HG03066 (cell line): ENCODE measurements around the gene CMTR1.

Experiments
- ATAC-seq: cut with Tn5 transposase; IDR thresholded peaks from one replicate; pipeline ENCODE4 v1.9.1; 2021; ENCODE audit warnings: low read depth; ENCODE audit not compliant: unreplicated experiment

Gene CMTR1

DNA sequence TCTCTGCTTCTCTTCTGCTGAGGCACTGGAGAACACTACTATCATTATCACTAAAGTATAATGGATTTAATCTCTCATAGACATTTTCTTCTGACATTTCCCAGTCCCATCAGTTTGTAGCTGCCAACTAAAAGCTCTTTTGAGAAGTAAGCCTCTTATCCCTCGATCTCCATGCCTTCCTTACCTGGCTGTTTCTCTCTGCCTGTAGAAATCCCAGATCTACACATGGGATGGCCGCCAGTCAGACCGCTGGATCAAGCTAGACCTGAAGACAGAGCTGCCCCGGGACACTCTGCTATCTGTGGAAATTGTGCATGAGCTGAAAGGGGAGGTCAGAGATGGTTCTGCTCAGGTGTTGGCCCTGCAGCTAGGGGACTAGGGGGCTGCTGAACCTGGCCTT lies 41.3 kb downstream of the CMTR1 start:
- no peak for ATAC-seq

DNA sequence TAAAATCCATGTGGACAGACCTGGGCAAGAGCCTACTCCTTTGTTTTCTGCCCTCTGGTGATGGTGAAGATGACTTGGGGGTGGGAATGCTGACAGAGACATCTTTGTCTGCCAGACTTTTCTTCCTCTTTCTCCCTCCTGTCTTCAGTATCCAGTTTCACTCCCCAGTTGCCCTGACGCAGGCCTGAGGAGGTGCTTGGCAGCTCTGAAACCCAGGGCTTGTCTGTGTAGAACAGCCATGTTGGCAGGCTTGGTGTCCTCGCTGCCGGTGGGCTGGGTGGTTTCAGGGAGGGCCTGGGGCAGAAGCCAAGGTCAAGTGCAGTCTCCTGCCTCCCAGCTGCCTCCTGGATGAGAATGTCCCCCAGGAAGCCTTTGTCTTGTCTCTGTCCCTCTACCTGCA lies 44.2 kb downstream of the CMTR1 start:
- no peak for ATAC-seq

DNA sequence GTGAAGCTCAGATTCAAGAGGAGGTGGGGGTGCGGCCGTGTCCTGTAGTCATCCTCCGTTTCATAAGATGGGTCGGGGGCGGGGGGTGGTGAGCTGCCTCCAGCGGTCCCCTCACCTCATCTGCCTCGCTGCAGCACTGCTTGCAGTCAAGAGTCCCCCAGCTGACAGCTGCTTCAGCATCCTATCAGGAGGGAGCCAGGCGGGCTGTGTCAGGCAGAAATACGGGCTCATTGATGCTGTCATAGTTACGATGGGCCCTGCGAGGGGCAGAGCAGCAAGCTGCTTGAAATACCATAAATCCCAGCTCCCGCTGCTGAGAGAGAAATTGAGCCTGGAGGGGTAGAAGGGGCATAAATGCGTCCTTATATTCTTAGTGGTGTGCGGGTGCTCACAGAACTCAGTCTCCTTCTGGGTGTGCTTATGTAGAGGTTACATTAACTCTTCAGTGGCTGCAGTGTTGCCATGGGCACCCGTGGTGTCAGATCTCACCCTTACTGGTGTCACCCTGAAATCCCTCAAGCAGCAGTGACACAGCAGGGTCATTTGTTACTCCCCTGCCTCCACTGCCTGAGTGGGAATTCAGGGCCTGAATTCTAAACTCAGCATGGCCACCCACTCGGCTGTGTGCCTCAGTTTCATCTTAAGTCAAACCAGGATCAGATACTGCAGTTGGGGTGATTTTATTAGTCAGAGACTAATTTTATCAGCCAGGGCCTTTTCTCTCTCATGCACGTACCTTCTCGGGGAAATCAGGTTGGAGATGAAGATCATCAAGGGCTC lies 44.8 kb downstream of the CMTR1 start:
- no peak for ATAC-seq

DNA sequence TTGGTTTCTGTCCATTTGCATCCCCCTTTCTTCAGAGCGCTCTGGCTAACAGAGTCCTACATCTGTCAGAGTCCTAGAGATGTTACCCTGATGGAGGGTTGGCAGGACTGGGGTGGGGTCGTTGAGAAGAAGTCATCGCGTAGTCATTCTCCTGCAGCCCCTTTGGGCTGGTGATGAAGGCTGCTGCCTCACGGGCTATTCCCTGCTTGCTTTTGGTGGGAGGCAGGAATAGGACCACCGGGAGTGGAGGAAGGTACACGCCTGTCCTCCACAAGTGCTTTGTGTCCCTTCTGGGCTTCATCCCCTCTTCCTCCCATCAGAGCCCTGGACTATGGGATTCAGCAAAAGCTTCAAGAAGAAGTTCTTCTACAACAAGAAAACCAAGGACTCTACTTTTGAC lies 45.8 kb downstream of the CMTR1 start:
- no peak for ATAC-seq

DNA sequence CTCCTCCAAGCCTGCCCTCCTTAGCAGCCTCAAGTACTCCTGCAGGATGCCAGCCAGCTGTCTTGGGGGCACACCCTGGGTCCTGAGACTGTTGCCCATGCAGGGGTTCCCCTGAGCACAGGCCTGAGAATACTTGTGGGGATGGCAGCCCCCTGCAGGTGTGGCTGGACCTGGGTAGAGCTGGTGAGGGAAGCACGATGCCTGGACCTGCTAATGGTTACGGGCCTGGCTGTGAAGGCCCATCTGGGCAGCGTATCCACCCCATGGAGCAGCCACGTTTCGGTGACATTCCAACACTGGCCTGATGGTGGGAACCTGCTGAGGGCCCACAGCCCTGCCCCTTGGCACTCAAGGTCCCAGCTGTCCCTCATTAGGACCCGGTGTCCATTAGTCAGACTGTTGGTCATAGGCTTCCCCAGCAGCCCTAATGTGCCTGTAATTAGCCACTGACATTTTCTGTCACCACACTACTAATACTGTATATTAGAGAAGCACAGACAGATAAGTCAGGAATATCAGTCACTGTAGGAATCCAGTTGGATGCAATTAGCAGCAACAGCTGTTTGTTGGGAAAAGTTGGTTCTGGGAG lies 46.3 kb downstream of the CMTR1 start:
- no peak for ATAC-seq

DNA sequence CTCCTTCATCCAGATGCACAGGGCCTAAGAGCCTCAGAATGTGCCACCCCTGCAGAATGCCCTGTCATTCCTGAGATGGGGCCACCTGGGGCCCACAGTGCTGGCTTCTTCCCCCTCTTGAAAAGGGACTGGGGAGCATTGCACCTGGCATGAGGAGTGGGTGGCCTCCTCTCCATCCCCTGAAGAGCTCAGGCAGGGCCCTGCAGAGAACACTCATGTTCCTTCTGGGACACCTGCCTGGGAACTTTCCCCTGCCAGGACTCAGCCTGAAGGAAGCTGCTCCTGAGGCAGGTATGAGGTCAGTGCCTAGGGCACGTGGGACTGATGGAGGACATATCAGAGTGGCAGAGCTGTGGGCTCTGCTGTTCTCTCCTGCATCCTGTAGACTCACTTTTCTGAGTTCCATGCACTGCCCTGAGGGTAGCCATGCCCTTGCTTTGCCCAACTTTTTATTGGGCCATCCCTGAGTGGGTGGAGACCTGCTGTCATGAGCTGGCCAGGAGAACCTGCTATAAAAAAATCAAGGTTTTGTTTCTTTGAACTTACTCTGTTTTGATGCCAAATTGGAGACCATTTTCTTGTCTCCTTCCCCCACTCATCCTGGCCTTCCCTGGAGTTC lies 47.2 kb downstream of the CMTR1 start:
- no peak for ATAC-seq

DNA sequence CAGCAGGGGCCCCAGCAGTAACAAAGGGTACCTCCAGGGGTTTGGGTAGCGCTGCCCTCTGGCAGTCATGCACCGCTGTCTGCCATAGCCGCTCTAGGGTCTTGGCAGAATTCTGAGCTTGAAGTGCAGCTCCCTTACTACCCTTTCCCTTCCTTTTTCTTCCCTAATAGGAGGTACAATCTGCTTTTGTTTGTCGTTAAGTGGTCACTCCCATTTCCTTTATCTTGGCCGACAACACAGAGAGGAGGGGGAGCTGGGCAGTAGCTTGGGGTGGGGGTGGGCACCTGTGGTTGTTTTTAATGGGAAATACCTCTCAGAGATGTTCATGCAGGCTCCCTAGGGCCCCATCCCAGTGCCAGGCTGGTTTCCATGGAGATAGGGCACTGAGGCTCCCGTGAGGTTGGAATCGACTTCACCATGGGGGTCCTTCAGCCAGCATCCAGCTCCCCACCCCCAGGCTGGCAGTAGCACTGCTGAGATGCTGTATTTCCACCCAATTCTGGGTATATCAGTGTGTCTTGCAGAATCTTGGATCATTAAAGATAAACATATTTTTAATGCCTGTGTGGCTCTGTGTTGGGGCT lies 48.0 kb downstream of the CMTR1 start:
- no peak for ATAC-seq

DNA sequence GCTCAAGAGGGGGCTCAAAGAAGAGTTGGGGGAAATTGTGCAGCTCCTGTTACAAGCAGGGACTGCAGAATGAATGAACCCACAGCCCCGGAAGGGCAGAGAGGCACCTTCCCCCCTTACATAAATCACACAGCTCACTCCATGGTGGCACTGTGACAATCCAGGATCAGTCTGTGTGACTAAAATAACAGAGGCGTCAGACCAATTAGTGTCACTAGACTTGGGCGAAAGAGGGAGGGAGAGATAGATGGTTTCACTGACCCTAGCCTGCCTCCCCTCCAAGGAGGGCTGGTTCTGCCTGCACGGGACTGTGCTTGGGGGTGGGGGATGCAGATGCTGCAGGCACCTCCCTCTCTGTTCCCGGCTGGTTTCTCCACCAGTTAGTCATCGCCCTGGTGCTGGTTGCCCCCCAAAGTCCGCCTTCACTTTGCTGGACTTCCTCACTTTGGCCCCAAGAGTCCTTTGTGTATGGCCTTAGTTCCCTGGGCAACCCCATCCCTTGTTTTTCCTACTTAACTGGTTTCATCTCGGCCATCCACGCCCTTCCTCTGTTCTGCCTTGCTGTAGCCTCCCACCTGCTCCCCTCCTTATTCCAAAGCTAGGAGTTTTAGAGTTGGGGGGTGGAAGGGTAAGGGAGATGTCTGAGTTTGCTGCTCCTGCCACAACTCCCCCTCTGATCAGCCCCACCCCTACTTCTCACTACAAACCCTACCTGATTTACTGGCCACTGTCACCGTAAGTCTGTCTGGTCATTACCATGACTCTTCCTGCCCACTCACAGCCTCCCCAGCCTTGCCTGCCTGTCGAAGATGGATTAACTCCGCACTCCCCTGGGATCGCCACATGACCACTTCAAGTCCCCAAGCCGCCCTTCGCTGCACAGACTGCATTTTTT lies 48.9 kb downstream of the CMTR1 start:
- no peak for ATAC-seq

DNA sequence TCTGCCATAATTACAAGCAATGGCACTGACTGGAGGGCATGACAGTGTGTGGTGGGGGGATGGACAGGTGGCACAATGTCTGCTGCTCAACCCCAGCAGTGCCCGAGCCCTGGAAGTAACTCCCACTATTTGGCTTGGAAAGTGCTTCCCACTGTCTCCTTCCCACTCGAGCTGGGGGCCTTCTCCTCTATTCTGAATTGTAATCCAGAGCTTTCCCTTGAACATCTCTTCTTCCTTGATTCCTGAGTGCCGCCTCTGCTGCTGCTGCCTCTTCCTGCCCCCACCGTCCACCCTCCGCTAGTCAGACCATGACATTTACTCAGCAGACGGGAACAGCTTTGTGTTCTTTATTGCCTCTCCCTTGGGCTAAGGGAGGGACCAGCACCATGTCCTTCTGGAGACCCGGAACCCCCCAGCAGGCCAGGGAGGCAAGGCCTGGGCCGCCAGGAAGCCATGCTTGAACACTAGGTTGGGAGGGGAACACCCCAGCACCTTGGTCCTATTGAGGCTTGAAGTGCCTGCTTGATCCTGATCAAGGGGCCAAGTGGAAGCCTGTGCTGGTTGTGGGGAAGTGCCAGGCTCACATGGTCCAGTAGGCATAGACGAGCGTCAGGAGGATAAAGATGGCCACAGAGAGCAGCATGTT lies 49.7 kb downstream of the CMTR1 start:
- ATAC-seq = no peak

DNA sequence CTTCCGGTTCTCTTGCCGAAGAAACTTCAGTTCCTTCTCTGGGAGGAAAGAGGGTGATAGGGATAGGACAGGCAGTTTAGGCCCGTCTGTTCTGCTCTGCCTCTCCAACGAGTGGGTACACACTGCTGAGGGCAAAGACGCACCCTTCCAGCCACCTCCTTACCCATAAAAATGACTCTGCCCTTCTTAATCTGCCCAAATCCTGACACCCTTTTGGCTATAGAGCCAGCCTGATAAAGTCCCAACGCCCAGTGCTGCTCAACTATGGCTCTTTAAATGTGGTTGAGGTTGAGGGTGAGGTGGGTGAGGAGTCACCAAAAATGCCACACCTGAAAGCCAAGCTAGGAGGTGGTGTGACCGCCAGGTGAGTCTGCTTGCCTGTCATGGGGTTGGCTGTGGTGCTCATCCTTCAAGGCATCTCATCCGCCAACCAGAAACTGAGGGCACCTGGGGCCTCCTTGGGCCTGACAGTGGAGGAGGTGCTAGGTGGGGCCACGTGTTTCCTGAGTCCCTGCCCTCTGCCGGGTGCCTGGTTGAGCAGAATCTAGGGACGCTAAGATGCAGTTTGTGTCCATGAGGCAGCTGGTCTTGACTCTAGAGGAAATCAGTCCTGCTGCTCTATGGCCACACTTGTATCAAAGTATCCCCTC lies 50.4 kb downstream of the CMTR1 start:
- ATAC-seq = no peak

DNA sequence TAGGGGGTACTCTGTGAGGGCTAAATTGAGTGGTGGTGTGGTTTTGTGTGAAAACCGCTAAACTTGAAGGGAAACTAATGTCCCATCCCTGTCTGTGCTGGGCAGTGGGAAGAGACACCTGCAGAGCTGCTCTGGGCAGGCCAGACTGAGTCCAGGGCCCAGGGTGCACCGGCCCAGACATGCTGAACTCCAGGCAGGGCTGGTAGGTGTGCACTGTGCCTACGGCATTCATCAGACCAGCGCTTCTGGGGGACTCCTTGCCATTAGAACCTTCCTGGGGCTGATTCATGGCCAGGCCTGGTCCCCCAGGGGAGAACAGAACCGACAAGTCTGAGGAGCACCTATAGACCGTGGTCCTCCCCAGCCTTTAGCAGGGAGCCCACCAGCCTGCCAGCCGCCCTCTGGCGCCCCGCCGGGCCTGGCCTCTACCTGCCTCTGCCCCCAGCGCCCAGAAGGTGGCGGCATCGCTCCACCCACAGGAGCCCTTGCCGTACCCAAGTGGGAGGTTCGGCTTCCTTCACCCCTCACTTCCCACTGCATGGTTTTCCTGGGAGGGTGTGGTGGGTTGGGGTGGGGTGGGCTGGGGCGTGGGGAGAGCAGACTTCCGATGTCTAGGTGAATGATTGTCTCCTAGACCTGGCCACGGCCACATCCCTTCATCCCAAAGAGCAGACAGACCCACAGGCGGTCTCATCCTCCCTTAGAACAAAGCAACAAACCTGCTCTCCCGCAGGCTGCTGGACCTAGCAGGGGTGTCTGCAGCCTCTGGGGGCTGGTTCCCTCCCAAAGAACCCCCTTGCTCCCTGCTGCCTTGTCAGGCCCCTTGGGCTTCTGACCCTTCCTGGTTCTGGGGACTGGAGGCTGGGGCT lies 51.1 kb downstream of the CMTR1 start:
- no peak for ATAC-seq

DNA sequence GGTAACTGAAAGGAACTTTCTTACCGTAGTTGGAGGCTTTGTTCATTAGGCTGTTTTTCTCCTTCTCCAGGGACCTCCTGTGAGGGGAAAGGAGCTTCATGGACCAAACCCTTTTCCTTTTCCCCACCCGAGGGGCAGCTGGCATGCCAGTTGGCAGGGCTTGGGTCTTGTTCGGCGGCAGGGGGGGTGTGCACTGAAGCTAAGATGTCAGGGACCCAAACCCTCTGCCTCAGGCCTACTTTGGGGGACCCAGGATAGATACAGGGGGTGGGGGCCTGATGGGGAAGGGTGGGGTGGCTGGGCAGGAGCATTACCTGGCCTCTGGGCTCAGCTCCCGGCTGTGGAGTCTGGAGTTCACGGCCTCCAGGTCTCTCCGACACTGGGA lies 51.8 kb downstream of the CMTR1 start:
- no peak for ATAC-seq

DNA sequence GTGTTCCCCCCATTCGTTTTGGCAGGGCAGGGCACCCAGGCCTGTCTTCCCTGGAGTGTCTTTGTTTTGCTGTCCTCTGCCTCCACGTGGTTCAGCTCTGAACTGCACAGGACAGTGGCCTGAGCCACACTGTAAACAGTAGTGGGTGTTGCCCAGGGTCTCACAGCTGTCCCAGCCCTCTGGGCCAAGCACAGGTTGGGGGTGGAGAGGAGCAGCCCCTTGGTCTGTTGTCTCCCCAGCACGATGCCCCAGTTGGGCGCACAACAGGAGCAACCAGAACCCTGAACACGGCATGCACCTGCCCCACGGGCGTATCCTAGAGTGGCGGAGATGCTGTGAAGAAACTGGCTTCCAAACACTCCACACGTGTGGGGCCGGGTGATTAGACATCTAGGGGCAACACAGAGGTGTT lies 52.3 kb downstream of the CMTR1 start:
- no peak for ATAC-seq

DNA sequence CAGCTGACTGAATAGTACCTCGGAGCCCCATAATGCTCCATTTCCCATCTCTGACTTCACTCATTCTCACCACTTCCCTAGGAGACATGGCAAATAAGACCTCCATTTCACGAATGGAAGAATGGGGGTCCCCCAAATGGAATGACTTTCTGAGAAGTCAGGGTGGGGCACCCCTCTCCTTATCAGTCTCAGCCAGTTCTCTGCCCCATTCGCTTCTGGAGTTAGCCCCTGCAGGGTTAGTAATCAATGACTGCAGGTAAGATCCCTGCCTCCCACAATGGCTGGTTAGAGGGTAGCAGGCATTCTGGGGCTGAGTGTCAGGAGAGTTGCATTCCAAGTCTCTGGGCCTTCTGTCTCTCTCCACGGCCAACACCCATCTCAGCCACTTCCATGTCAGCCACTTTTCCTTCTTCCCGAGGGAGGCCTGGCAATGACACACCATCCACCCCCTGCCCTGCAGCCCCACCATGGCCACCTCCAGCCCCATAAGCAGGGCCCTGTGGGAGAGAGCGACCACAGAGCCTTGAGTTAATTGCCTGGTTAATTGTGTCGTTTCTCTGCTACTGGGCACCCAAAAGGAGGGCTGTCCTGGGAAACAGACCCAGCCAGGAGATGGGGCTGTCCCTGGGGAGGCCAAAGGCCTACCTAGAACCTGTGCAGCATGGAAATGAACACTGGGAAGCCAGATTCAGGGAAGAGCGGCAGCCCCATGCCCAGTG lies 53.3 kb downstream of the CMTR1 start:
- no peak for ATAC-seq

DNA sequence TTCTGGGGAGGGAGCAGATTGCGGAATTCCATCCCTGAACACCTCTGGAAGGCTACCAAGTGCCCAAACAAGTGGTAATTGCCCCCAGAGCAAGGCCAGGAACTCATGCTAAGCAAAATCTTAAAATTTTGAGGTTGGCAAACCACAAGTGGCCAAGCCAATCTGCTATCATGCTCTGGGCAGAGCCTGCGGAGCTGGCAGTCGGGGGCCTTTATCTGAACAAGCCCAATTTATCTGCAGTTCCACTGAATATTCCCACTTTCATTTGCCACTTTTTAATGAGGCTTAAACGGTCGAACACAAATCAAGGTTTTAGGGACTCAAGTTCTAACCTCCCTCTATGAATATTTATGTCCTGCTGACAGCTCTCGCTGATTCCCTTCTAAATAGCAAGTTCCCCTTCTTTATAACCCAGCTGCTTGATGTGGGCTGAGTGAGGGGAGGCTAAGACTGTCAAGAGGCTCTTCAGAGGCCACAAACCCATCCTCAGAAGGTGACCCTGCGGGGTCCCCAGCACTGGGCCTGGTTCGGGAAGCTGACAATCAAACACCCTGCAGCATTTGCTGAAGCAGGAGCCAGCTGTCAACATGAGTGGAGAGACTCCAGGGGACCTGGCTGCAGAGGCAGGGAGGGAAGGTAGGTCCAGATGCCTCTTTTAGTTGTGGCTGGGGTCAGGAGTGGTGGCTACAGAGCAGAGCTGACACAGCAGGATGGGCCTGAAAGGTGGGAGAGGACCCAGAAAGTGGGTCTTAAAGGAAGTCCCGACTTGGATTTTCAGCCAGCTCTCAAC lies 54.8 kb downstream of the CMTR1 start:
- ATAC-seq = no peak

DNA sequence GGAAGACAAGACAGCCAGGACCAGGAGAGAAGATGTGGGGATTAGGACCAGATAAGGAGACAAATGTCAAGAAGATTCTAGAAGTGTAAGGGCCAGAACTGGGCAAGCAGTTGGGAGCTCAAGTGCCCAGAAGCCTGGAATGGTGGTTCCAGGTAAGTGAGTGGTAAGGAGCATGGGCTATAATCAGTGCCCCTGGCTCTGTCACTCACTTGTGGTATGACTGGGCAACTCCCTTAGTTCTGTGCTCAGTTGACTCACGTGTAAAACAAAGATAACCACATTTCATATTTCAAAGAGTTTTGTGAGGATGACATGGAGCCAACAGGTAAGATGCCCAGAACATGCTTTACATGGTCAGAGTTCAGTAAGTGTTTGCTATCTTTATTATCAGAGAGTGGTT lies 55.5 kb downstream of the CMTR1 start:
- no peak for ATAC-seq

DNA sequence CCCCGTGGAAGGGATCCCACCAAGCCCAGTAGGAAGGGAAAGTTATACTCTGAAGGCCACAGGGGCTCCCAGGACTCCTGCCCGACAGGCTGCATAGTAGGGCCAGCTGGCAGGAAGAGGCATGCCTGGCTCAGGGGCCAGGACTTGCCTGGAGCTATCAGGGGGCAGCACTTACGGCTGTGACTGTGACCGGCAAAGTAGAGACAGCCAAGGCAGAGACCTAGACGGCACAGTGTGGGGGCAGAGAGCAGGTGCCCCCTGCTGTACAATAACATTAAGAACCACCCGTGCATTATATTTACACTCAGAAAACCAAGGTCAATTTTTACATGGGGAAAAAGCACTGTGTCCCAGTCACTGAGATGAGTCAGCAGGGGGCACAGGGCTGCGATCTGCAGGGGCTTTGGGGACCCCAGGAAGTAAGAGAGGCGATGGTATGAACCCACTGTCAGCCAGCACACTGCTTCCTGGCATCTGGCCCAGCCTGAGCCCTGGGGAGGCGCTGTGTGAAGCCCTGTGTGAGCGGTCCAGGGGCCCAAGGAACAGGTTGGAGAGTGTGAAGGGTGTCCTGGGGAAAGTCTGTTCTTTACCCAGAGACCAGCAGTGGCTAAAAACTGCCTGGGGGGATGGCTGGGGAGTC lies 56.8 kb downstream of the CMTR1 start:
- no peak for ATAC-seq
